NCI-H82 (cell line): ENCODE measurements around the gene DYNLRB1.

ENCODE experiments used
- DNase-seq: peaks from one replicate; lab custom pipeline; 2025; lab: John Stamatoyannopoulos, UW

Gene DYNLRB1

GRCh38 chr20:34579191-34579978 lies 63.2 kb downstream of the DYNLRB1 start:
- DNase-seq, result peak; percentile 49

- no peak for DNase-seq
Measured at GRCh38 chr20:34579979-34580940, 64.0 kb downstream of the DYNLRB1 start.

- no peak for DNase-seq
Measured at GRCh38 chr20:34581341-34582184, 65.3 kb downstream of the DYNLRB1 start.

- no peak for DNase-seq
Measured at GRCh38 chr20:34582221-34582620, 66.0 kb downstream of the DYNLRB1 start.

GRCh38 chr20:34582911-34583310 lies 66.7 kb downstream of the DYNLRB1 start:
- DNase-seq, result no peak

GRCh38 chr20:34583544-34583943 lies 67.3 kb downstream of the DYNLRB1 start:
- no peak for DNase-seq

- no peak for DNase-seq
Measured at GRCh38 chr20:34585019-34585418, 68.8 kb downstream of the DYNLRB1 start.

- no peak for DNase-seq
Measured at GRCh38 chr20:34586488-34587163, 70.4 kb downstream of the DYNLRB1 start.
